HepG2 (cell line): Measurements from ENCODE around the gene PITPNM2. TPM values are rescaled to one million over a fixed set of nuclear protein-coding genes. Genes with fewer than 3 reads are reported as not detected.

ENCODE experiments used
- CBFB ChIP-seq: sonication (generic); formaldehyde crosslinking; IDR thresholded peaks from 2 replicates; pipeline ENCODE4 v1.4.0; 2020; ENCODE audit warnings: missing genetic modification reagents
- FLYWCH1 ChIP-seq: sonication (generic); formaldehyde crosslinking; IDR thresholded peaks from 2 replicates; pipeline ENCODE4 v1.8.1; 2023; ENCODE audit warnings: mild to moderate bottlenecking, missing genetic modification reagents
- HNRNPL ChIP-seq: fragments of 200-400 bp; formaldehyde crosslinking; IDR thresholded peaks from 2 replicates; pipeline ENCODE4 v1.6.1; 2017; ENCODE audit warnings: mild to moderate bottlenecking, low read depth, low read length
- MTF2 ChIP-seq: sonication (generic); formaldehyde crosslinking; IDR thresholded peaks from 2 replicates; pipeline ENCODE4 v1.5.0; 2020; ENCODE audit warnings: missing genetic modification reagents, borderline replicate concordance
- NFIB ChIP-seq: sonication (generic); formaldehyde crosslinking; IDR thresholded peaks from 2 replicates; pipeline ENCODE4 v1.9.0; 2021; ENCODE audit warnings: missing genetic modification reagents, mild to moderate bottlenecking, borderline replicate concordance
- RBM22 ChIP-seq: fragments of 200-400 bp; formaldehyde crosslinking; optimal IDR thresholded peaks from 2 replicates; pipeline ENCODE3; 2017; ENCODE audit warnings: mild to moderate bottlenecking, low read length, moderate library complexity
- SIN3A ChIP-seq: IDR thresholded peaks from 2 replicates; pipeline ENCODE4 v1.6.1; 2011; ENCODE audit warnings: low read depth, mild to moderate bottlenecking, control low read depth, low read length, borderline replicate concordance
- SOX13 ChIP-seq, 3 experiments: fragments of 450-650 bp in 1 of 3; sonication (generic) in 1 of 3; formaldehyde crosslinking in 1 of 3; IDR thresholded peaks in 2 of 3; conservative IDR thresholded peaks in 1 of 3; 2 replicates each; pipeline versions ENCODE4 v1.5.0 to v1.6.1; 2016 to 2020; ENCODE audit warnings: antibody characterized with exemption in 1 of 3, mild to moderate bottlenecking in 1 of 3, missing compliant biosample characterization in 1 of 3, missing genetic modification reagents in 1 of 3, moderate library complexity in 1 of 3
- SP2 ChIP-seq: sonication (generic); formaldehyde crosslinking; IDR thresholded peaks from 2 replicates; pipeline ENCODE4 v1.5.1; 2020; ENCODE audit warnings: mild to moderate bottlenecking, missing genetic modification reagents
- WIZ ChIP-seq: sonication (generic); formaldehyde crosslinking; IDR thresholded peaks from 2 replicates; pipeline ENCODE4 v1.5.1; 2020; ENCODE audit warnings: mild to moderate bottlenecking, missing genetic modification reagents
- ZNF296 ChIP-seq: sonication (generic); formaldehyde crosslinking; conservative IDR thresholded peaks from 2 replicates; pipeline ENCODE4 v1.5.0; 2020; ENCODE audit warnings: mild to moderate bottlenecking, missing genetic modification reagents
- ZNF510 ChIP-seq: sonication (generic); formaldehyde crosslinking; IDR thresholded peaks from 2 replicates; pipeline ENCODE4 v1.4.0; 2020; ENCODE audit warnings: low read depth, mild to moderate bottlenecking, missing genetic modification reagents
- polyA plus RNA-seq, 8 experiments: library from polyadenylated mRNA; depleted of rRNA in 3 of 8; stranded (reverse) in 7 of 8; unstranded in 1 of 8; fragments of >200 nt; fragmentation: Illumina TruSeq in 4 of 8; extraction: Trizol in 4 of 8; gene quantifications; 2 replicates each; pipeline versions ENCODE4 v1.2.1 to v1.2.3, GENCODE V29; 2011 to 2016; ENCODE audit warnings: low read depth in 4 of 8, missing spikeins in 1 of 8, mixed read lengths in 1 of 8; ENCODE audit not compliant: insufficient read depth in 1 of 8
- total RNA-seq, 5 experiments: library from RNA; depleted of rRNA; stranded (reverse); fragments of >200 nt; fragmentation: Illumina TruSeq; extraction: Trizol; gene quantifications; 2 replicates each; pipeline ENCODE4 v1.2.3, GENCODE V29; 2016; ENCODE audit warnings: low read depth in 1 of 5
- TF ChIP-seq, protein P1 (sequence below): IDR thresholded peaks from 2 replicates; pipeline ENCODE4 v1.6.1; 2016; ENCODE audit warnings: missing compliant biosample characterization, missing genetic modification reagents, borderline replicate concordance
- TF ChIP-seq, protein P2 (sequence below): sonication (generic); formaldehyde crosslinking; conservative IDR thresholded peaks from 2 replicates; pipeline ENCODE4 v1.4.0; 2020; ENCODE audit warnings: missing genetic modification reagents
- TF ChIP-seq, protein P3 (sequence below): sonication (generic); formaldehyde crosslinking; IDR thresholded peaks from 2 replicates; pipeline ENCODE4 v1.5.1; 2020; ENCODE audit warnings: mild to moderate bottlenecking, moderate library complexity, missing genetic modification reagents
- TF ChIP-seq, protein P4 (sequence below): sonication (generic); formaldehyde crosslinking; IDR thresholded peaks from 2 replicates; pipeline ENCODE4 v1.5.1; 2020; ENCODE audit warnings: mild to moderate bottlenecking, missing genetic modification reagents
- TF ChIP-seq, protein P5 (sequence below): sonication (generic); formaldehyde crosslinking; IDR thresholded peaks from 2 replicates; pipeline ENCODE4 v1.4.0; 2020; ENCODE audit warnings: missing genetic modification reagents

PITPNM2 gene
- total and polyA plus RNA-seq, 2 of the 13 experiments (the other 11 are each of a cell fraction or from before 2014, with no cell fraction given): 4.2 to 5.3 TPM

DNA sequence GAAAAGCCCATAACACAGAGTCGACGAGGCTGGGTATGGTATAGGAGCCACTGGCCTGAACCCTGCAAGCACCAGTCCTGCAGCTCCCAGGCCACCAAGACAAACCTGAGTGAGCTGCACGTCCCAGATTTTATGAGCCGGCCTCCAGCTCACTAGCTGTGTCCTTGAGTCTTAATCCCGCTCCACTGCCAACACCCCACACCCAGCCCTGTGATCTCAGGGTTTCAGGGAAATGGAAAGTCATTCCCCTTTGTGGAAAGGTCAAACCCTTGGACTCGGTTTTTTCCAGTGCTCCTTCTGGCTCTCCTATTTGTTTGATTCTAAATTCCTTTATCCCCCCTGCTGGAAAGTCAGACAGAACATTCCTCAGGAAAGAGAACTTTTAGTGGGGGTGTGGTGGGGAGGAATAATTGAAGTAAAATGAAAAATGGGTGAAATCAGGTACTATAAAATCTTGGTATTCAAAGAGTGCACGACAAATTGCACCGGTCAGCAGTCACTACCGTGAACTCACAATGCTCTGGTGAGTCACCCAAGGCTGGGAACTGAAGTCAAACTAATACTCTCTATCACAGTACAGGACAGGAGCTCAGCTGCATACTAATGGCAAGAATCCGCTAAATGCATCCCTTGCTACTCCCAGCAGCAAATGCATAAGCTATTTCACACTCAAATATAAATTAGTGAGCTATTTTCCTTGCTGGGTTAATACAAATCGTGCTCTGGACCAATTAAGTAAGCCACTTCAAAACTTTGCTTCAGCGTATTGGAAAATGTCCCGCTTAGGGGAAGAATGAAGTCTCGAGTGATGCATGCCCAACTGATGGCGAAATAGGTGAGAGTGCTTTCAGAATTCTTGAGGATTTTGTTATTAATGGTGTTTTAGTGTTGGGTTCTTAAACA is 9.0 kb downstream of the PITPNM2 start (continued):
- TF ChIP-seq, protein P1, sequence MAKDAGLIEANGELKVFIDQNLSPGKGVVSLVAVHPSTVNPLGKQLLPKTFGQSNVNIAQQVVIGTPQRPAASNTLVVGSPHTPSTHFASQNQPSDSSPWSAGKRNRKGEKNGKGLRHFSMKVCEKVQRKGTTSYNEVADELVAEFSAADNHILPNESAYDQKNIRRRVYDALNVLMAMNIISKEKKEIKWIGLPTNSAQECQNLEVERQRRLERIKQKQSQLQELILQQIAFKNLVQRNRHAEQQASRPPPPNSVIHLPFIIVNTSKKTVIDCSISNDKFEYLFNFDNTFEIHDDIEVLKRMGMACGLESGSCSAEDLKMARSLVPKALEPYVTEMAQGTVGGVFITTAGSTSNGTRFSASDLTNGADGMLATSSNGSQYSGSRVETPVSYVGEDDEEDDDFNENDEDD (CRISPR knock-in tag): peak; percentile 33; the same call in 1 of the 2 replicates
- TF ChIP-seq ZNF296 (no peak), SP2 (CRISPR knock-in tag) (no peak), SIN3A (0 out of 2 replicates have a peak, but pooled peaks have one; percentile 46), NFIB (CRISPR knock-in tag) (no peak), HNRNPL (0 out of 2 replicates have a peak, but pooled peaks have one; percentile 2), FLYWCH1 (CRISPR knock-in tag) (no peak), WIZ (CRISPR knock-in tag) (no peak), CBFB (no peak), RBM22 (no peak), SOX13 (IDR thresholded peaks at IDR 0.05) (no peak), SOX13 (CRISPR knock-in tag; conservative IDR thresholded peaks at IDR 0.05 in 1 of 2, IDR thresholded peaks at IDR 0.05 in 1 of 2) (peak in 1 of 2 experiments; percentile 80; a peak in 2 of 4 replicates), ZNF510 (CRISPR knock-in tag) (no peak), MTF2 (CRISPR knock-in tag) (no peak)
- TF ChIP-seq, protein P2, sequence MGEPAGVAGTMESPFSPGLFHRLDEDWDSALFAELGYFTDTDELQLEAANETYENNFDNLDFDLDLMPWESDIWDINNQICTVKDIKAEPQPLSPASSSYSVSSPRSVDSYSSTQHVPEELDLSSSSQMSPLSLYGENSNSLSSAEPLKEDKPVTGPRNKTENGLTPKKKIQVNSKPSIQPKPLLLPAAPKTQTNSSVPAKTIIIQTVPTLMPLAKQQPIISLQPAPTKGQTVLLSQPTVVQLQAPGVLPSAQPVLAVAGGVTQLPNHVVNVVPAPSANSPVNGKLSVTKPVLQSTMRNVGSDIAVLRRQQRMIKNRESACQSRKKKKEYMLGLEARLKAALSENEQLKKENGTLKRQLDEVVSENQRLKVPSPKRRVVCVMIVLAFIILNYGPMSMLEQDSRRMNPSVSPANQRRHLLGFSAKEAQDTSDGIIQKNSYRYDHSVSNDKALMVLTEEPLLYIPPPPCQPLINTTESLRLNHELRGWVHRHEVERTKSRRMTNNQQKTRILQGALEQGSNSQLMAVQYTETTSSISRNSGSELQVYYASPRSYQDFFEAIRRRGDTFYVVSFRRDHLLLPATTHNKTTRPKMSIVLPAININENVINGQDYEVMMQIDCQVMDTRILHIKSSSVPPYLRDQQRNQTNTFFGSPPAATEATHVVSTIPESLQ (CRISPR knock-in tag): no peak
- TF ChIP-seq, protein P3, sequence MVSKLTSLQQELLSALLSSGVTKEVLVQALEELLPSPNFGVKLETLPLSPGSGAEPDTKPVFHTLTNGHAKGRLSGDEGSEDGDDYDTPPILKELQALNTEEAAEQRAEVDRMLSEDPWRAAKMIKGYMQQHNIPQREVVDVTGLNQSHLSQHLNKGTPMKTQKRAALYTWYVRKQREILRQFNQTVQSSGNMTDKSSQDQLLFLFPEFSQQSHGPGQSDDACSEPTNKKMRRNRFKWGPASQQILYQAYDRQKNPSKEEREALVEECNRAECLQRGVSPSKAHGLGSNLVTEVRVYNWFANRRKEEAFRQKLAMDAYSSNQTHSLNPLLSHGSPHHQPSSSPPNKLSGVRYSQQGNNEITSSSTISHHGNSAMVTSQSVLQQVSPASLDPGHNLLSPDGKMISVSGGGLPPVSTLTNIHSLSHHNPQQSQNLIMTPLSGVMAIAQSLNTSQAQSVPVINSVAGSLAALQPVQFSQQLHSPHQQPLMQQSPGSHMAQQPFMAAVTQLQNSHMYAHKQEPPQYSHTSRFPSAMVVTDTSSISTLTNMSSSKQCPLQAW (CRISPR knock-in tag): no peak; the same call in 1 of the 2 replicates
- TF ChIP-seq, protein P4, sequence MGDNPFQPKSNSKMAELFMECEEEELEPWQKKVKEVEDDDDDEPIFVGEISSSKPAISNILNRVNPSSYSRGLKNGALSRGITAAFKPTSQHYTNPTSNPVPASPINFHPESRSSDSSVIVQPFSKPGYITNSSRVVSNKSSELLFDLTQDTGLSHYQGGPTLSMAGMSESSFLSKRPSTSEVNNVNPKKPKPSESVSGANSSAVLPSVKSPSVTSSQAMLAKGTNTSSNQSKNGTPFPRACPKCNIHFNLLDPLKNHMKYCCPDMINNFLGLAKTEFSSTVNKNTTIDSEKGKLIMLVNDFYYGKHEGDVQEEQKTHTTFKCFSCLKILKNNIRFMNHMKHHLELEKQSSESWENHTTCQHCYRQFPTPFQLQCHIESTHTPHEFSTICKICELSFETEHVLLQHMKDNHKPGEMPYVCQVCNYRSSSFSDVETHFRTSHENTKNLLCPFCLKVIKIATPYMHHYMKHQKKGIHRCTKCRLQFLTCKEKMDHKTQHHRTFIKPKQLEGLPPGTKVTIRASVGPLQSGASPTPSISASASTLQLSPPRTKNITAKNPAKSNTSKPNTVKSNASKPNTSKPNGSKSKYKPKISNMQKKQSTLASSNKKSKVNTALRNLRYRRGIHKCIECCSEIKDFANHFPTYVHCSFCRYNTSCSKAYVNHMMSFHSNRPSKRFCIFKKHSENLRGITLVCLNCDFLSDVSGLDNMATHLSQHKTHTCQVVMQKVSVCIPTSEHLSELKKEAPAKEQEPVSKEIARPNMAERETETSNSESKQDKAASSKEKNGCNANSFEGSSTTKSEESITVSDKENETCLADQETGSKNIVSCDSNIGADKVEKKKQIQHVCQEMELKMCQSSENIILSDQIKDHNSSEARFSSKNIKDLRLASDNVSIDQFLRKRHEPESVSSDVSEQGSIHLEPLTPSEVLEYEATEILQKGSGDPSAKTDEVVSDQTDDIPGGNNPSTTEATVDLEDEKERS: no peak
- TF ChIP-seq, protein P5, sequence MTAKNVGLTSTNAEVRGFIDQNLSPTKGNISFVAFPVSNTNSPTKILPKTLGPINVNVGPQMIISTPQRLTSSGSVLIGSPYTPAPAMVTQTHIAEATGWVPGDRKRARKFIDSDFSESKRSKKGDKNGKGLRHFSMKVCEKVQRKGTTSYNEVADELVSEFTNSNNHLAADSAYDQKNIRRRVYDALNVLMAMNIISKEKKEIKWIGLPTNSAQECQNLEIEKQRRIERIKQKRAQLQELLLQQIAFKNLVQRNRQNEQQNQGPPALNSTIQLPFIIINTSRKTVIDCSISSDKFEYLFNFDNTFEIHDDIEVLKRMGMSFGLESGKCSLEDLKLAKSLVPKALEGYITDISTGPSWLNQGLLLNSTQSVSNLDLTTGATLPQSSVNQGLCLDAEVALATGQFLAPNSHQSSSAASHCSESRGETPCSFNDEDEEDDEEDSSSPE (CRISPR knock-in tag): no peak
